HG02571 (cell line): Measurements from ENCODE around the gene CD151.

Experiments
- ATAC-seq: cut with Tn5 transposase; IDR thresholded peaks from one replicate; pipeline ENCODE4 v1.9.1; 2021; ENCODE audit warnings: mild to moderate bottlenecking, moderate library complexity; ENCODE audit not compliant: unreplicated experiment

The CD151 gene

GRCh38 chr11:855330-855674, 22.6 kb downstream of the CD151 start:
- no peak for ATAC-seq

- ATAC-seq = no peak
These were observed 23.0 kb downstream of the CD151 start for GRCh38 chr11:855796-856195.

GRCh38 chr11:856397-856796, 23.6 kb downstream of the CD151 start:
- ATAC-seq = no peak

GRCh38 chr11:858053-858761, 25.5 kb downstream of the CD151 start:
- ATAC-seq = no peak

GRCh38 chr11:858762-859339, 26.1 kb downstream of the CD151 start:
- ATAC-seq = no peak

GRCh38 chr11:859394-860131, 26.8 kb downstream of the CD151 start:
- ATAC-seq = no peak

- ATAC-seq = no peak
These were observed 27.7 kb downstream of the CD151 start for GRCh38 chr11:860234-861104.

GRCh38 chr11:861105-861479, 28.3 kb downstream of the CD151 start:
- ATAC-seq = no peak

GRCh38 chr11:862081-862661, 29.4 kb downstream of the CD151 start:
- ATAC-seq = no peak

- ATAC-seq = no peak
These were observed 29.9 kb downstream of the CD151 start for GRCh38 chr11:862696-863022.

GRCh38 chr11:863023-863909, 30.5 kb downstream of the CD151 start:
- ATAC-seq = no peak

- ATAC-seq = no peak
These were observed 31.4 kb downstream of the CD151 start for GRCh38 chr11:863910-864827.

- no peak for ATAC-seq
These were observed 32.1 kb downstream of the CD151 start for GRCh38 chr11:864898-865297.

- no peak for ATAC-seq
These were observed 33.0 kb downstream of the CD151 start for GRCh38 chr11:865462-866430.

- ATAC-seq = no peak
These were observed 33.7 kb downstream of the CD151 start for GRCh38 chr11:866481-866880.

GRCh38 chr11:867856-868358, 35.2 kb downstream of the CD151 start:
- ATAC-seq = no peak

GRCh38 chr11:868394-868793, 35.6 kb downstream of the CD151 start:
- no peak for ATAC-seq

- no peak for ATAC-seq
These were observed 36.0 kb downstream of the CD151 start for GRCh38 chr11:868802-869201.
